ENCODE data around the gene ELK1.

ELK1 gene

DNA sequence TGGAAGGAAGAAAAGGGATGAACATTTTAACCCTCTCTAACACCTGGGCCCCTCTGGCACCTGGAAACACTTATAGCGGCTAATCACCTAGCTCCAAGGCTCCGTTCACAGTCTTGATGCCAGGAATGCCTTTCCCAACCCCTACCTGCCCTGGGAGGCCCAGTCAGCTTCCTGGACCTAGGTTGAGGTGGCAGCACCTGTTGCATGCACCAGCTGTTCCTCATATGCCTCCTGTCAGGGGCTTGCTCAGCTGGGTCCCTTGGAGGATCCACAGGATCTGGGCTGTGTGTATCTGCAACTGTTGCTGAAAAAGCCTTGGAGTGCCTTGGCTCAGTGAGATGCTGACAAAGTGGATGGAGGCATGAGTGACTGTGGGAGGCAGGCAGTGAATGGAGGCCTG, 25.0 kb downstream of the ELK1 start:
- Histone ChIP-seq H3K36me3 (ENCODE audit: control insufficient read depth in 4 of 4, insufficient read depth in 4 of 4, low read length in 3 of 4) (no peaks in the 10 kb centered on the region), H3K4me1 (ENCODE audit: control extremely low read depth in 1 of 4, control insufficient read depth in 4 of 4, insufficient read depth in 4 of 4, low read length in 3 of 4) (peaks cover 0 to 30% (median 21%) of the 10 kb centered on the region in 4 experiments), H3K9me3 (ENCODE audit: control extremely low read depth in 1 of 5, control insufficient read depth in 4 of 5, insufficient read depth in 2 of 5, low read depth in 1 of 5, low read length in 4 of 5) (no peaks in the 10 kb centered on the region), H3K4me3 (ENCODE audit: control insufficient read depth in 1 of 7, extremely low read depth in 1 of 7, insufficient read depth in 4 of 7, low read depth in 2 of 7, low read length in 6 of 7) (no peak overlapping the region), H3K27me3 (replicated peaks in 2 of 5; ENCODE audit: control insufficient read depth in 4 of 5, insufficient read depth in 5 of 5, low read length in 4 of 5) (peaks cover 0 to 3% (median 0%) of the 10 kb centered on the region in 5 experiments), H3K27ac (ENCODE audit: insufficient read depth in 1 of 2, low read depth in 1 of 2, low read length in 2 of 2, poor library complexity in 1 of 2, severe bottlenecking in 2 of 2) (no peak overlapping the region)
- ChIA-PET POLR2A (no interaction called here), CTCF (interaction anchor here (1.2 to 2.0 kb wide), 5 partner anchors 14 to 62 kb away, joined by 3 to 5 read pairs (median 4); no protein-coding TSS in a partner anchor)
- DNase-seq = no peak
- 94% methylated on average over 2 of the region's 2 CpGs for WGBS (ENCODE audit: insufficient coverage)

DNA sequence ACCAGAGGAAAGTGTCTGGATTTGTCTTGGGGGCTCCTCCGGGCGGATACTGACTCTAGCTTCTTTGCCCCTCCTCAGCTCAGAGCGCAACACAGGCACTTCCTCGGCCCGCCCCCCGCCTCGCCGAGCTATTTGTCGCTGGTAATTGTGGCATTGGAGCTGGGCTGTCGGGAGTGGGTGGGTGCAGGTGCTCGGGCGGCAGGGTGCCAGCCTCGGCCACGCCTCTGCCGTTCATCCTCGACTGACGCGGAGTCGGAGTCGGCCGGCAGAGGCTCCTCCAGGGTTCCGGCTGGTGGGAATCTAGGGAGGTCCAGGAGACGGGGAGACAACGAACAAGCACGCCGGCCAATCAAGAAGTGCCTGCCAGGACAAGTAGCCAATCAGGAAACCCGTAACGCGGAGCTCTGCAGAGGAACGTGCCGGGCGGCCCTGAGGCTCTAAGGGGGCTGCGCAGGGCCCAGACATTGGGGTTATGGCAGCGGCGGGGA, 26.8 kb downstream of the ELK1 start:
- Histone ChIP-seq H3K27ac (ENCODE audit: insufficient read depth in 1 of 2, low read depth in 1 of 2, low read length in 2 of 2, poor library complexity in 1 of 2, severe bottlenecking in 2 of 2) (no peak overlapping the region), H3K9me3 (ENCODE audit: control extremely low read depth in 1 of 5, control insufficient read depth in 4 of 5, insufficient read depth in 2 of 5, low read depth in 1 of 5, low read length in 4 of 5) (peaks cover 0 to 3% (median 0%) of the 10 kb centered on the region in 5 experiments), H3K4me1 (ENCODE audit: control extremely low read depth in 1 of 4, control insufficient read depth in 4 of 4, insufficient read depth in 4 of 4, low read length in 3 of 4) (peaks cover 0 to 17% (median 7%) of the 10 kb centered on the region in 4 experiments), H3K27me3 (replicated peaks in 2 of 5; ENCODE audit: control insufficient read depth in 4 of 5, insufficient read depth in 5 of 5, low read length in 4 of 5) (peaks cover 0 to 10% (median 0%) of the 10 kb centered on the region in 5 experiments), H3K36me3 (ENCODE audit: control insufficient read depth in 4 of 4, insufficient read depth in 4 of 4, low read length in 3 of 4) (no peaks in the 10 kb centered on the region), H3K4me3 (ENCODE audit: control insufficient read depth in 1 of 7, extremely low read depth in 1 of 7, insufficient read depth in 4 of 7, low read depth in 2 of 7, low read length in 6 of 7) (peak overlapping the region; percentile 40 to 69 (median 44))
- peak; percentile 63 to 82 (median 77) for DNase-seq
- WGBS (ENCODE audit: insufficient coverage) = 35% methylated on average over 33 of the region's 35 CpGs
- POLR2A ChIA-PET = interaction anchor here (1.2 kb wide), 1 partner anchor 41 kb away, joined by 3 read pairs; the partner anchor contains the start of gene TIMP1
- CTCF ChIA-PET = interaction anchor here (0.6 to 1.1 kb wide), 3 partner anchors 14 to 41 kb away, joined by 3 to 6 read pairs (median 3); no protein-coding TSS in a partner anchor

GRCh38 chrX:47621851-47622250, 28.5 kb downstream of the ELK1 start:
- Histone ChIP-seq H3K4me3 (ENCODE audit: control insufficient read depth in 1 of 7, extremely low read depth in 1 of 7, insufficient read depth in 4 of 7, low read depth in 2 of 7, low read length in 6 of 7) (no peak overlapping the region), H3K4me1 (ENCODE audit: control extremely low read depth in 1 of 4, control insufficient read depth in 4 of 4, insufficient read depth in 4 of 4, low read length in 3 of 4) (peaks cover 0 to 15% (median 6%) of the 10 kb centered on the region in 4 experiments), H3K27ac (ENCODE audit: insufficient read depth in 1 of 2, low read depth in 1 of 2, low read length in 2 of 2, poor library complexity in 1 of 2, severe bottlenecking in 2 of 2) (no peak overlapping the region), H3K36me3 (ENCODE audit: control insufficient read depth in 4 of 4, insufficient read depth in 4 of 4, low read length in 3 of 4) (no peaks in the 10 kb centered on the region), H3K9me3 (ENCODE audit: control extremely low read depth in 1 of 5, control insufficient read depth in 4 of 5, insufficient read depth in 2 of 5, low read depth in 1 of 5, low read length in 4 of 5) (peaks cover 0 to 3% (median 0%) of the 10 kb centered on the region in 5 experiments), H3K27me3 (replicated peaks in 2 of 5; ENCODE audit: control insufficient read depth in 4 of 5, insufficient read depth in 5 of 5, low read length in 4 of 5) (peaks cover 0 to 11% (median 2%) of the 10 kb centered on the region in 5 experiments)
- ChIA-PET CTCF (no interaction called here), POLR2A (no interaction called here)
- WGBS (ENCODE audit: insufficient coverage) = 65% methylated on average over 4 of the region's 6 CpGs
- no peak for DNase-seq

DNA sequence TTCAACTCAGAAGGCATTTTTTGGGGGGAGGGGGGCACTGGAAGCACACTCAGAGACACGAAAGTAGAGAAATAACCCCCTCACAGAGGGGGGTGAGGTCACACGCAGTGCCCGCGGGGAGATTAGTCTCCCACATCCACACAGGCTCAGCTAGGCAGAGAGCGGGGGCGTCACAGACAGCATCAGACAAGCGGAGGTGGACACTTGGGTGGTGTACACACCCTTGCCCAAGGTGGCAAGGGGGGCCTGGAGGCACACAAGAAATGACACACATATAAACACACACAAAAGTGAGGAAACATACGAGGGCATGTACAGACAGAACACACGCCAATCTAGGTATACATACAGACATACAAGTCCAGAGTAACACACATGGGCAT, 30.1 kb downstream of the ELK1 start:
- H3K4me3 ChIP-seq (ENCODE audit: control insufficient read depth in 1 of 7, extremely low read depth in 1 of 7, insufficient read depth in 4 of 7, low read depth in 2 of 7, low read length in 6 of 7) = no peak overlapping the region
- peaks cover 0 to 15% (median 6%) of the 10 kb centered on the region in 4 experiments for H3K4me1 ChIP-seq (ENCODE audit: control extremely low read depth in 1 of 4, control insufficient read depth in 4 of 4, insufficient read depth in 4 of 4, low read length in 3 of 4)
- no peaks in the 10 kb centered on the region for H3K36me3 ChIP-seq (ENCODE audit: control insufficient read depth in 4 of 4, insufficient read depth in 4 of 4, low read length in 3 of 4)
- POLR2A ChIA-PET = interaction anchor here (1.4 kb wide), 1 partner anchor 9 kb away, joined by 3 read pairs; no protein-coding TSS in a partner anchor
- WGBS (ENCODE audit: insufficient coverage) = 83% methylated on average over 1 of the region's 9 CpGs
- no peak for DNase-seq
- H3K9me3 ChIP-seq (ENCODE audit: control extremely low read depth in 1 of 5, control insufficient read depth in 4 of 5, insufficient read depth in 2 of 5, low read depth in 1 of 5, low read length in 4 of 5) = peaks cover 0 to 3% (median 0%) of the 10 kb centered on the region in 5 experiments
- CTCF ChIA-PET = no interaction called here
- H3K27me3 ChIP-seq (replicated peaks in 2 of 5; ENCODE audit: control insufficient read depth in 4 of 5, insufficient read depth in 5 of 5, low read length in 4 of 5) = peaks cover 0 to 11% (median 2%) of the 10 kb centered on the region in 5 experiments
- H3K27ac ChIP-seq (ENCODE audit: insufficient read depth in 1 of 2, low read depth in 1 of 2, low read length in 2 of 2, poor library complexity in 1 of 2, severe bottlenecking in 2 of 2) = no peak overlapping the region

DNA sequence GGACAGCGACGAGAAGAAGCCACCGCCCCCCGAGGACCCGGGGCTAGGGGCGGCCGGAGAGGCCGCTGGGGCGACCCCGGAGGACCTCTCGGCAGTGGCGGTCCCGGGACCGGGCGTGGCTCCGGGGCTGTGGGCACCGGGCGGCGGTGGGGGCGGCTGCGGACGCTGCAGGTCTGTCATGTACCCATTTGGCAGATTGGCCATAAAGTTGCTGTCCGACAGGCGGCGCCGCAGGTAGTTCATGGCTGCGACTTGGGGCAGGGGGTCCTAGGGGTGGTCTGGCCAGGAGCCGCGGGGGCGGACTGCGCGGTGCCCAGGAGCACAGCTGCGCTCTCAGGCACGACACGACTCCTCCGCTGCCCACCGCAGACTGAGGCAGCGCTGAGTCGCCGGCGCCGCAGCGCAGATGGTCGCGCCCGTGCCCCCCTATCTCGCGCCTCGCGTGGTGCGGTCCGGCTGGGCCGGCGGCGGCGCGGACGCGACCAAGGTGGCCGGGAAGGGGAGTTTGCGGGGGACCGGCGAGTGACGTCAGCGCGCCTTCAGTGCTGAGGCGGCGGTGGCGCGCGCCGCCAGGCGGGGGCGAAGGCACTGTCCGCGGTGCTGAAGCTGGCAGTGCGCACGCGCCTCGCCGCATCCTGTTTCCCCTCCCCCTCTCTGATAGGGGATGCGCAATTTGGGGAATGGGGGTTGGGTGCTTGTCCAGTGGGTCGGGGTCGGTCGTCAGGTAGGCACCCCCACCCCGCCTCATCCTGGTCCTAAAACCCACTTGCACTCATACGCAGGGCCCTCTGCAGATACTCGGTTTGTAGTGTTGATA, 30.7 kb downstream of the ELK1 start, which contains the start of gene SYN1:
Gene SYN1 (minus strand): TSS at position 372 of the 817 bp plus-strand sequence. CDS start 129 bp downstream, at position 243.
- H3K4me3 ChIP-seq (ENCODE audit: control insufficient read depth in 1 of 7, extremely low read depth in 1 of 7, insufficient read depth in 4 of 7, low read depth in 2 of 7, low read length in 6 of 7) = peak within 1 kb of the TSS in 4 of 7 experiments; percentile 36 to 46 (median 46)
- H3K27me3 ChIP-seq (replicated peaks in 2 of 5; ENCODE audit: control insufficient read depth in 4 of 5, insufficient read depth in 5 of 5, low read length in 4 of 5) = peaks cover 0 to 11% (median 2%) of the 10 kb centered on the region in 5 experiments
- peaks cover 0 to 15% (median 6%) of the 10 kb centered on the region in 4 experiments for H3K4me1 ChIP-seq (ENCODE audit: control extremely low read depth in 1 of 4, control insufficient read depth in 4 of 4, insufficient read depth in 4 of 4, low read length in 3 of 4)
- H3K36me3 ChIP-seq (ENCODE audit: control insufficient read depth in 4 of 4, insufficient read depth in 4 of 4, low read length in 3 of 4) = no peaks in the 10 kb centered on the region
- H3K9me3 ChIP-seq (ENCODE audit: control extremely low read depth in 1 of 5, control insufficient read depth in 4 of 5, insufficient read depth in 2 of 5, low read depth in 1 of 5, low read length in 4 of 5) = peaks cover 0 to 3% (median 0%) of the 10 kb centered on the region in 5 experiments
- CTCF ChIA-PET = no interaction called here
- peak; percentile 84 to 93 (median 92) for DNase-seq
- POLR2A ChIA-PET = interaction anchor here (1.4 kb wide), 1 partner anchor 9 kb away, joined by 3 read pairs; no protein-coding TSS in a partner anchor
- WGBS (ENCODE audit: insufficient coverage) = 39% methylated on average over 64 of the region's 88 CpGs
- H3K27ac ChIP-seq (ENCODE audit: insufficient read depth in 1 of 2, low read depth in 1 of 2, low read length in 2 of 2, poor library complexity in 1 of 2, severe bottlenecking in 2 of 2) = no peak within 1 kb of the TSS

GRCh38 chrX:47618923-47619485, 31.4 kb downstream of the ELK1 start:
- 60% methylated on average over 19 of the region's 32 CpGs for WGBS (ENCODE audit: insufficient coverage)
- no peak for DNase-seq
- Histone ChIP-seq H3K9me3 (ENCODE audit: control extremely low read depth in 1 of 5, control insufficient read depth in 4 of 5, insufficient read depth in 2 of 5, low read depth in 1 of 5, low read length in 4 of 5) (peaks cover 0 to 3% (median 0%) of the 10 kb centered on the region in 5 experiments), H3K4me1 (ENCODE audit: control extremely low read depth in 1 of 4, control insufficient read depth in 4 of 4, insufficient read depth in 4 of 4, low read length in 3 of 4) (peaks cover 0 to 12% (median 5%) of the 10 kb centered on the region in 4 experiments), H3K27ac (ENCODE audit: insufficient read depth in 1 of 2, low read depth in 1 of 2, low read length in 2 of 2, poor library complexity in 1 of 2, severe bottlenecking in 2 of 2) (no peak overlapping the region), H3K36me3 (ENCODE audit: control insufficient read depth in 4 of 4, insufficient read depth in 4 of 4, low read length in 3 of 4) (no peaks in the 10 kb centered on the region), H3K27me3 (replicated peaks in 2 of 5; ENCODE audit: control insufficient read depth in 4 of 5, insufficient read depth in 5 of 5, low read length in 4 of 5) (peaks cover 0 to 11% (median 2%) of the 10 kb centered on the region in 5 experiments), H3K4me3 (ENCODE audit: control insufficient read depth in 1 of 7, extremely low read depth in 1 of 7, insufficient read depth in 4 of 7, low read depth in 2 of 7, low read length in 6 of 7) (peak overlapping the region in 1 of 7 experiments; percentile 46)
- ChIA-PET CTCF (no interaction called here), POLR2A (no interaction called here)
